ENCODE measurements around the gene FAF1. TPM values are rescaled to one million over a fixed set of nuclear protein-coding genes. Genes with fewer than 3 reads are reported as not detected.
"Not testable (repeated sequence)": the region's sequence is repeated elsewhere in the genome, so short reads cannot be mapped to it uniquely, and the experiment has no call there.

FAF1 gene
- total and polyA plus RNA-seq, 9 of the 15 experiments (the other 6 are each of a cell fraction or from before 2014, with no cell fraction given) = 48.7 to 225 (median 118) TPM

DNA sequence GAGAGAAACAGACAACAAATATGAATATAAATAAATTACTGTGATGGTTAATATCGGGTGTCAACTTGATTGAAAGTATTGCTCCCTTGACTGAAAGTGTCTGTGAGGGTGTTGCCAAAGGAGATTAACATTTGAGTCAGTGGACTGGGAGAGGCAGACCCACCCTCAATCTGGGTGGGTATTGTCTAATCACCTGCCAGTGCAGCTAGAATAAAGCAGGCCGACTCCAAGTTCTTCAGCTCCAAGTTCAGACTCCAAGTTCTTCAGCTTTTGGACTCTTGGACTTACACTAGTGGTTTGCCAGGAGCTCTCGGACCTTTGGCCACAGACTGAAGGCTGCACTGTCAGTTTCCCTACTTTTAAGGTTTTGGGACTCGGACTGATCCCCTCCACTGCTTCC is 232.5 kb downstream of the FAF1 start:
- BruUV-seq (replicated peaks); FAIRE-seq; H3K9me1 ChIP-seq (ENCODE audit: control insufficient read depth, insufficient read depth, low read length); CTCF ChIA-PET (ENCODE audit: low intra/inter-chr PET ratio); H3K4me3 ChIP-seq; H3K27ac ChIP-seq (ENCODE audit: extremely low read depth, low read depth, low read length); H2AFZ ChIP-seq (ENCODE audit: low read depth, low read length); DNase-seq (ENCODE audit: extremely low read depth in 1 of 4, low spot score in 3 of 4); ATAC-seq; H3K4me1 ChIP-seq (replicated peaks in 1 of 2; ENCODE audit: control insufficient read depth in 2 of 2, insufficient read depth in 2 of 2, low read length in 2 of 2); intact Hi-C loops (cut with micrococcal nuclease); H3K27me3 ChIP-seq (ENCODE audit: control insufficient read depth in 2 of 2, insufficient read depth in 2 of 2, low read length in 2 of 2); H4K20me1 ChIP-seq (replicated peaks; ENCODE audit: control insufficient read depth, insufficient read depth, low read length); H3K9me3 ChIP-seq (replicated peaks; ENCODE audit: control insufficient read depth, insufficient read depth, low read depth, low read length); H3K9ac ChIP-seq (ENCODE audit: insufficient read depth in 1 of 2, low read depth in 2 of 2, low read length in 2 of 2); in situ Hi-C loops (cut with MboI); H3K79me2 ChIP-seq (ENCODE audit: control insufficient read depth, insufficient read depth, low read length); H3K4me2 ChIP-seq (ENCODE audit: insufficient read depth, low read length): not testable (repeated sequence)
- H3K36me3 ChIP-seq (ENCODE audit: control insufficient read depth, insufficient read depth, low read length) = peaks cover 35% of the 10 kb centered on the region
- WGBS (ENCODE audit: insufficient coverage, low coverage, missing lambda C conversion rate) = 97% methylated on average over 4 of the region's 4 CpGs
- POLR2A ChIA-PET = interaction anchor here (0.7 kb wide), 1 partner anchor 15 kb away, joined by 3 read pairs; no protein-coding TSS in a partner anchor
- TF ChIP-seq ZNF134 (CRISPR knock-in tag; conservative IDR thresholded peaks at IDR 0.05) = peak; percentile 45; the same call in 1 of the 2 replicates

GRCh38 chr1:50724626-50725286 is 235.3 kb downstream of the FAF1 start:
- Histone ChIP-seq H4K20me1 (replicated peaks; ENCODE audit: control insufficient read depth, insufficient read depth, low read length) (no peaks in the 10 kb centered on the region), H3K27me3 (ENCODE audit: control insufficient read depth in 2 of 2, insufficient read depth in 2 of 2, low read length in 2 of 2) (no peaks in the 10 kb centered on the region), H3K79me2 (ENCODE audit: control insufficient read depth, insufficient read depth, low read length) (0 out of 3 replicates have a peak, but pooled peaks cover 6% of the 10 kb centered on the region), H3K27ac (ENCODE audit: extremely low read depth, low read depth, low read length) (no peak overlapping the region), H3K9me1 (ENCODE audit: control insufficient read depth, insufficient read depth, low read length) (no peaks in the 10 kb centered on the region), H3K4me2 (ENCODE audit: insufficient read depth, low read length) (no peak overlapping the region), H3K4me1 (replicated peaks in 1 of 2; ENCODE audit: control insufficient read depth in 2 of 2, insufficient read depth in 2 of 2, low read length in 2 of 2) (peaks cover 16 to 20% of the 10 kb centered on the region in 2 experiments; a peak in 4 of 5 replicates), H3K9me3 (replicated peaks; ENCODE audit: control insufficient read depth, insufficient read depth, low read depth, low read length) (no peaks in the 10 kb centered on the region), H3K9ac (ENCODE audit: insufficient read depth in 1 of 2, low read depth in 2 of 2, low read length in 2 of 2) (no peak overlapping the region), H3K4me3 (no peak overlapping the region), H3K36me3 (ENCODE audit: control insufficient read depth, insufficient read depth, low read length) (peaks cover 33% of the 10 kb centered on the region; the same call in 2 of the 3 replicates), H2AFZ (ENCODE audit: low read depth, low read length) (no peak overlapping the region)
- intact Hi-C loops (cut with micrococcal nuclease) (no loop called here), in situ Hi-C loops (cut with MboI) (no loop called here)
- ATAC-seq (no peak), DNase-seq (ENCODE audit: extremely low read depth in 1 of 4, low spot score in 3 of 4) (no peak), FAIRE-seq (no peak)
- CTCF ChIA-PET (ENCODE audit: low intra/inter-chr PET ratio) = no interaction called here
- POLR2A ChIA-PET = interaction anchor here (0.6 to 1.8 kb wide), 2 partner anchors 9 to 15 kb away, joined by 6 read pairs; no protein-coding TSS in a partner anchor
- 62% methylated on average over 4 of the region's 4 CpGs for WGBS (ENCODE audit: insufficient coverage, low coverage, missing lambda C conversion rate)
- no TSS peak for BruUV-seq (replicated peaks)
- no peak for TF ChIP-seq RAD21 (CRISPR knock-in tag; conservative IDR thresholded peaks at IDR 0.05 in 1 of 2, IDR thresholded peaks at IDR 0.05 in 1 of 2)
- TF ChIP-seq ZNF76 (CRISPR knock-in tag; IDR thresholded peaks at IDR 0.05; ENCODE audit: borderline replicate concordance) = no peak
- TF ChIP-seq TEAD4 (IDR thresholded peaks at IDR 0.05; ENCODE audit: low read length) = no peak
- no peak for TF ChIP-seq TEAD4 (CRISPR knock-in tag; IDR thresholded peaks at IDR 0.05; ENCODE audit: borderline replicate concordance)
- no peak for TF ChIP-seq CLOCK (CRISPR knock-in tag; IDR thresholded peaks at IDR 0.05; ENCODE audit: borderline replicate concordance)
- no peak for TF ChIP-seq ZFP30 (CRISPR knock-in tag; IDR thresholded peaks at IDR 0.05; ENCODE audit: borderline replicate concordance)
- TF ChIP-seq PRDM10 (IDR thresholded peaks at IDR 0.05; ENCODE audit: partially characterized antibody) = no peak

Measured in K562 (cell line).